T-helper 1 cell treated with Interleukin-12 subunit alpha and Interleukin-12 subunit beta and Interleukin-4 antibody, amounts not matched to agents 30 ng/mL and 1 ng/mL, for 36 hours (primary cell): ENCODE results near the gene MYO19. TPM values are rescaled to one million over a fixed set of nuclear protein-coding genes. Genes with fewer than 3 reads are reported as not detected.
"Not testable (repeated sequence)": the region's sequence is repeated elsewhere in the genome, so short reads cannot be mapped to it uniquely, and the experiment has no call there.

Experiments
- intact Hi-C: fragments of 100-400 bp; cut with micrococcal nuclease; formaldehyde crosslinking; loops from one replicate; pipeline ENCODE4 v1.15.1; 2024
- total RNA-seq: library from RNA; stranded (reverse); gene quantifications from 2 replicates; pipeline ENCODE4 v1.2.3, GENCODE V29; 2022

MYO19 gene
- total RNA-seq, 1 donor from 2014 or later = 115 TPM

DNA sequence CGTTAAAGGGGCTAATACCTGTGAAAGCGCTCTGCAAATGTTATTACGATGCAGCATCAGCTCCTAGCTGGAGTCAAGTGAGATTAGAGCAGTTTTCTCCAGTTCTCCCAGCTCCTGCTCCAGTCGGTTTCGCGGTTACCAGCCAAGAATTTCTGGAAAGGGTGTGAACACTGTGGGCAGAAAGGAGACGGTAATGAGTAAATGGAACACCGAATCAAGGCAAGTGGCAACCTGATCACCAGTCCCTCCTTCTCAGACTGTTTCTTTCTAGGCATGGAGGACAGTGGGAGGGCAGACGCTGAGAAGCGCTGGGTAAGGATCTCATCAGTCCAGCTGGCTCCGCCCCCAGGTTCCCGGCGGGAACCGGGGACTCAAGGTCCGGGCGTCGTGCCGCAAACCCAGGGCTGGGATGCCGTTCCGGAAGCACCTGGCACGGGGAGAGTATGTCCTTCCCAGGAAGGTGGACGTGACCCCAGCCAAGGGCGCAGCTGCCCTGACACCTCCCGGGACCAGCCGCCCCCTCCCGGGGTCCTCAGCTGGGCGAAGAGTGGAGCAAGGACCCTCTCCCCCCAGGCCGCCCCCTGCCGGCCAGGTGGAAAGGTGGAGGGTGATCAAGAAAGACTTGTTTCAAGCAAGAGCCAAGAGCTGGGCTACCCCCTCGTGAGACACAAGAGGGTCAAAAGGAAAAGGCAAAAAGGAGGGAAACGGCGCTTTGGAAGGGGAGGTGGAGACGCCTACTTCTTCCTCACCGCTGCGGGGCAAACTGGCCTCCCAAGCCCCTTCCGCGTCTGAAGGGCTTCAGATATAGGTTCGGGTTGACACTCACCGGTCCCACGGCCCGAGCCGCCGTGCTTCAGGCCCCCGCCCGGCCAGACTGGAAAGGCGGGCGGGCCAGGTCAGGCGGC, 481 bp downstream of the MYO19 start:
- intact Hi-C loops = loop anchor here (2.0 to 5.0 kb wide), 4 partner anchors 15 to 451 kb away; partner anchors contain the start of gene DHRS11

DNA sequence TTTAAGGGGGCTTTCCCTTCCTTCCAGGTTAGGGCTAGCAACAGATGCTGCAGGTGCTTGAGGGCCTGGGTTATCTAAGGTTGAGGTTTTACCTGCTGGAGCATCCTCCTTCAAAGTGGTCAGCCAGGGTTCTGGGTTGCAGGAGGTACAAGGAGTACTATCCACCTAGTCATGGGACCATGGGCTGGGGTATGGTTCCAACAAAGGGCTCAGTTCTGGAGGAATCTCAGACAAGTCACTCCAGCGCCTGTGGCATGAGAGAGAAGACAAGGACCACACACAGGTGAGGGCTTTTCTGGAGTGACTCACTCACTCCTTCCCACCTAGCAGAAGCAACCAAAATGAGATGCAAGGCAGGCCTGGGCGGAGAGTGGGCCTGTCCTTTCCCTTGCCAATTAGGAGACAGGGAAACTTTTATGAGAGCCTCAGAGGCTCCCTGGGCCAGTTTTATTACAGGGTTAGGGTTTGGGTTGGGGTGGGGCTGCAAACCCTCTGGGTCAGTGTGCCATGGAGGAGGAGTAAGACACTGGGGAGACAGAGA, 2.2 kb downstream of the MYO19 start:
- intact Hi-C loops = loop anchor here (5.0 kb wide), 1 partner anchor 190 kb away; no protein-coding TSS in a partner anchor

DNA sequence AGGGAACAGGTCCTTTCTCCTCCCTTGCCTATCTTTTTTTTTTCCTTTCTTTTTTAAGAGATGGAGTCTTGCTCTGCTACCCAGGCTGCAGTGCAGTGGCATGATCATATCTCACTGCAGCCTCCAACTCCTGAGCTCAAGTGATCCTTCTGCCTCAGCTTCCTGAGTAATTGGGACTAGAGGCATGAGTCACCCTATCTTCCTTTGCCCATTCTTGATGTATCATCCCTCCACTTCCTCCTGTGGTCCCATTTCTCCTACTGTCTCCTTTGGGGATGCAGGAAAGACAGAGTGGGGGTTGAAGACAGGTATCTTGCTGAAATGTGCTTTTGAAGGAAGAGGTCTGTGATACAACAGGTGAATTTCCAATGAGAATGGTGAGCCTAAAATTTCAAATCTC, 5.5 kb downstream of the MYO19 start:
- intact Hi-C loops = no loop called here

DNA sequence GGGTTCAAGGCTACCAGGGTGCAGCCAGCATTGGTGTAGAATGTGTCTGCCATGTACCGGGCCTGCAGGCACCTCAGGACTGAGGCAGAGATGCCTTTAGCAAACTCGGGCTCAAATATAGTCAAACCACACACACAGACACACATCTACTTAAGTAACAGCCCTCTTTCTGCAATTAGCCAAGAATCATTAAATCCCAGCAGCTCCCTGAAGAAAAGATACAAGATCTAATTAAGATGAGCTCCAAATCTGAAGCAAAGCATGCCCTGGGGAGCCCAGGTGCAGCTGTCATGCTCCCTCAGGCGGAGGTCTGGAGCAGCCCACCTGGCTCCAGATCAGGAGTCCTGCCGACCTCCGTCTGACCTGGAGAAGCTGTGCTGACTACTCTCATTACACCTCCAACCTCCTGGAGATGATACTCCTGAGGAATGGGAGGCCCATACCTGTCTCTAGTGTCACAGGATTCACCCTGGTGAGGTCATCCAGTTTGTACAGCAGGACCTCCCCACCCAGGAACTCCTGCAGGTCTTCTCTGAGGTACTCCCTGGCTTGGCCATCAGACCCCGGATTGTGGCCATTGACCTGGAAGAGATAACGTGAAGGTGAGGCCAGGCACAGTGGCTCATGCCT, 6.9 kb downstream of the MYO19 start:
- intact Hi-C loops = no loop called here

GRCh38 chr17:36525888-36526287, 8.8 kb downstream of the MYO19 start:
- intact Hi-C loops = no loop called here

- intact Hi-C loops = no loop called here
Observed at GRCh38 chr17:36525113-36525512, 9.6 kb downstream of the MYO19 start.

- intact Hi-C loops = no loop called here
Observed at GRCh38 chr17:36524428-36524876, 10.2 kb downstream of the MYO19 start.

DNA sequence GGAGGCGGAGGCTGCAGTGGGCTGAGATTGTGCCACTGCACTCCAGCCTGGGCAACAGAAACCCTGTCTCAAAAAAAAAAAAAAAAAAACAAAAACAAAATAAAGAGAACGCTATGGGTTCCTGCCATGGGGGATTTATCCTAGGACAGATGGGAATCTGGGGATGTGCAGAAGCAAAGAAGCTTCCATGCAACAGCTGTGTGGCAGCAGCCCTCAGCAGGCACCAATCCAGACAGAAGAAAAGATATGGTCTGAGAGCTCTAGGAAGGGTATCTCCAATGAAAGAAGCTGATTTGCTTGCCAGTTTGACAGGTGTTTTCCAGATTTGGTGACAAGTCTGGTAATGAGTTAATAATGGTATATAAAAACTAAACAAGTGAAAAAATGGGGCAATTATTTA, 11.6 kb downstream of the MYO19 start:
- intact Hi-C loops = no loop called here

- intact Hi-C loops = no loop called here
Observed at GRCh38 chr17:36515837-36516236, 18.8 kb downstream of the MYO19 start.

- intact Hi-C loops = no loop called here
Observed at GRCh38 chr17:36514856-36515255, 19.8 kb downstream of the MYO19 start.

DNA sequence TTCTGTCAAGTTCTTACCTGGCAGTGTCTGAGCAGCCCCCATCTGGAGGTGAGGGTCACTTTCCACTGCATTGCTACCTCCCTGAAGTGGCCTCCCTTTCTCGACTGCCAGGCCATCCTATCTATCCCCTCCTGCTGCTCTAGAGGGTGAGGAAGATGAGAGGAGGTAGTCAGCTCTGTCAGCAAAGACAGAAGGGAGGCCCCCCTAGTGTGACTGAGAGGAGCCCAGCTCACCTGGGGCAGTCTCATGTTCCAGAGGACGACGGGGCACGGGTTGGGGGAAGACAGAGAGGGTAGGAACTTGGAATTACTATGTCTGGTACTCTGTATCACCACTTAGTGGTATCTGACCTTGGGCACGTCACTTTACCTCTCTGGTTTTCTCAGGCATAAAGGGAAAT, 22.0 kb downstream of the MYO19 start:
- intact Hi-C loops = no loop called here

GRCh38 chr17:36511216-36511615, 23.5 kb downstream of the MYO19 start:
- intact Hi-C loops = no loop called here

GRCh38 chr17:36510636-36511035, 24.0 kb downstream of the MYO19 start:
- intact Hi-C loops = no loop called here

- intact Hi-C loops = no loop called here
Observed at GRCh38 chr17:36509272-36509985, 25.2 kb downstream of the MYO19 start.

DNA sequence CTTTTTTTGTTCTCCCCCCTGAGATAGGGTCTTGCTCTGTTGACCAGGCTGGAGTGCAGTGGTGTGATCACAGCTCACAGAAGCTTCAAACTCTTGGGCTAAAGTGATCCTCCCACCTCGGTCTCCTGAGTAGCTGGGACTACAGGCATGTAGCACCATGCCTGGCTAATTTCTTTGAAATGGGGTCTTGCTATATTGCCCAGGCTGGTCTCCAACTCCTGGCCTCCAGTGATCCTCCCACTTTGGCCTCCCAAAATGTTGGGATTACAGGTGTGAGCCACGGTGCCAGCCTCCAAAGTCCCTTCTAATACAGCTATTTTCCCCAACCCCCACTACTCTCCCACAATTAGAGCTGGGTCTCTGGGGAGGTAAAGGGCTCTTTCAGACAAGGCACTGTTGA, 26.2 kb downstream of the MYO19 start:
- intact Hi-C loops = not testable (repeated sequence)

- intact Hi-C loops = no loop called here
Observed at GRCh38 chr17:36507266-36507665, 27.4 kb downstream of the MYO19 start.

DNA sequence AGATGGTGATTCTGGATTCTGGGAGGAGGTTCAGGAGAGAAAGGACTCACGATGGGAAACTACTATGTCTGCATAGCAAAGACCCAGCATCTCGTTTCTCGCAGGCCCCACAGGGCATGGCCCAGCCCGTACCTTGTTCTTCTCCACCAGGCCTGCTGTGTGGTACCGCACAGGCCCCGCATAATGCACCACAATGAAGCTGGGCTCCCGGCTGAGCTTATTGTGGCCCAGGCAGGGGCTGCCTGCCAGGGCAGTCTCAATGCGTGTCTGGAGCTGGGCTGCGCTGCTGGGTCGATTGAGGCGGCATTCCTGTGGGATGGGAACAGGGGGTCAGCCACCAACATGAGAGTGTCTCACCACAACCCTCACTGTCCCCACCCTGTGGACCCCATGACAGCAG, 27.8 kb downstream of the MYO19 start:
- intact Hi-C loops = no loop called here

- intact Hi-C loops = no loop called here
Observed at GRCh38 chr17:36506249-36506826, 28.3 kb downstream of the MYO19 start.

DNA sequence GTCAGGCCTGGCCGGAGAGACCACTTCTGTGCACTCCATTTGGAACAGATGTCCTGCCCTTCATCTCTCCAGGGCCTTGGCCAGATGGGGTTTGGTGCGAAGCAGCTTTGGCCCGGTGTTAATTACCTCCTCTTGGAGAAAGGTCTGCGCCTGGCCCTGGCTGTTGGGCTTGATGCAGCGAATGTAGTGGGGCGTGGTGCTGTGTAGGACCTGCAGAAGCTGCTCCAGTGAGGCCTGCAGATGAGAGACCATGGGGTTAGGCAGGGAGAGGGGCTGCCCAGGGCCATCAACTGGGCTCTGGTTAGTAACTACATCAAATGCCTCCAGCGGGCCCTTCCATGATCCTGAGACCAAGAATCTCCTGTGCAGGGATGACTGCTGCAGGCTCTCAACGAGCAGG, 29.5 kb downstream of the MYO19 start:
- intact Hi-C loops = no loop called here

DNA sequence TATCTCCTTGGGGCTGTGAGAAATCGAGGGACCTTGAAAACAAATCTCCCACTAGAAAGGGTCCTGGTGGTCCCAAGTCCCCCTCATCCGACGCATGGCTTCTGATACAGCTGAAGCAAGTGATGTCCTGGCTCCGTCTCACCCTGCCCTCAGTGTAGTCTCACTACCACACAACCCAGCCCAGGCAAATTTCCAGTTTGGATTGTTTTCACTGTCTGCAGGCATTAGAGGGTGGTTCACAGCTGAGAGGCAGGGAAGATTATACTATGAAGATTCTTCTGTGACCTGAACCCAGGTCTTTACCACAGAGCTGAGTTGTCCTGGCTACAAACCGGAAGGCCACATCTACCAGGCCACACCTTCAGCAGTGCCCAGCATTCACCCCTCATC, 30.5 kb downstream of the MYO19 start:
- intact Hi-C loops = no loop called here

GRCh38 chr17:36503456-36504155, 31.1 kb downstream of the MYO19 start:
- intact Hi-C loops = no loop called here
